H1 (cell line): Measurements from ENCODE around the gene OR51I2. TPM values are rescaled to one million over a fixed set of nuclear protein-coding genes. Genes with fewer than 3 reads are reported as not detected.

Source experiments
- CTCF ChIA-PET: fragments of 300-600 bp; sonication (Branson Sonifier 250); formaldehyde crosslinking; loops from one replicate; lab custom pipeline; 2021; ENCODE audit not compliant: partially characterized antibody; lab: Charles Lee
- POLR2A ChIA-PET: fragments of 300-600 bp; sonication (Branson Sonifier 250); formaldehyde crosslinking; loops from one replicate; lab custom pipeline; 2021; ENCODE audit warnings: inconsistent platforms; ENCODE audit not compliant: partially characterized antibody; lab: Charles Lee
- DNase-seq, 2 experiments: peaks; one replicate each; pipeline versions ENCODE4 v3.0.0 to v3.0.0-alpha.2; 2010 to 2022; ENCODE audit warnings: low spot score in 2 of 2, low read depth in 1 of 2, mixed read lengths in 1 of 2
- FAIRE-seq: peaks from 2 replicates; lab custom pipeline; 2011; peaks lifted over from hg19 to GRCh38; lab: Jason Lieb, UNC
- H2AFZ ChIP-seq: 2 replicates; pipeline ENCODE4 v1.8.1; 2012; ENCODE audit warnings: low read length, inconsistent platforms
- H2AK5ac ChIP-seq: 2 replicates; pipeline ENCODE4 v1.6.1; 2013; ENCODE audit warnings: low read depth, low read length
- H2BK120ac ChIP-seq: replicated peaks from 2 replicates; pipeline ENCODE3; 2013; ENCODE audit warnings: low read depth, low read length, inconsistent platforms
- H2BK12ac ChIP-seq: 2 replicates; pipeline ENCODE4 v1.6.1; 2013; ENCODE audit warnings: low read depth, low read length
- H2BK15ac ChIP-seq: 2 replicates; pipeline ENCODE4 v1.6.1; 2013; ENCODE audit warnings: low read length
- H2BK20ac ChIP-seq: 2 replicates; pipeline ENCODE4 v1.6.1; 2013; ENCODE audit warnings: low read length
- H2BK5ac ChIP-seq: 2 replicates; pipeline ENCODE4 v1.6.1; 2013; ENCODE audit warnings: low read depth, low read length
- H3K14ac ChIP-seq: 2 replicates; pipeline ENCODE4 v1.6.1; 2013; ENCODE audit warnings: inconsistent platforms; ENCODE audit not compliant: insufficient read length
- H3K18ac ChIP-seq: 2 replicates; pipeline ENCODE4 v1.6.1; 2013; ENCODE audit warnings: low read length; ENCODE audit errors: extremely low read depth
- H3K23ac ChIP-seq: 2 replicates; pipeline ENCODE4 v1.6.1; 2013; ENCODE audit warnings: inconsistent platforms; ENCODE audit not compliant: insufficient read length
- H3K23me2 ChIP-seq: 2 replicates; pipeline ENCODE4 v1.6.1; 2013; ENCODE audit warnings: low read depth, low read length
- H3K27ac ChIP-seq: 2 replicates; pipeline ENCODE4 v1.6.1; 2011; ENCODE audit warnings: low read depth, low read length, inconsistent platforms
- H3K27me3 ChIP-seq, 4 experiments: replicated peaks in 1 of 4; 1 replicate in 1 of 4; 2 replicates in 3 of 4; pipeline versions ENCODE4 v1.6.1 to v1.8.1; 2011 to 2013; ENCODE audit warnings: low read length in 3 of 4, mild to moderate bottlenecking in 3 of 4, inconsistent platforms in 2 of 4, mixed read lengths in 2 of 4, moderate library complexity in 1 of 4; ENCODE audit not compliant: control insufficient read depth in 3 of 4, insufficient read depth in 3 of 4; ENCODE audit errors: extremely low read depth in 1 of 4
- H3K36me3 ChIP-seq, 4 experiments: 2 replicates each; pipeline versions ENCODE4 v1.6.1 to v1.8.1; 2011 to 2013; ENCODE audit warnings: mild to moderate bottlenecking in 4 of 4, low read length in 3 of 4, moderate library complexity in 2 of 4, control low read depth in 1 of 4, inconsistent platforms in 1 of 4; ENCODE audit not compliant: insufficient read depth in 4 of 4, control insufficient read depth in 2 of 4
- H3K4ac ChIP-seq: replicated peaks from 2 replicates; pipeline ENCODE3; 2013; ENCODE audit warnings: low read length, low read depth, mixed read lengths, inconsistent platforms; ENCODE audit not compliant: insufficient read length
- H3K4me1 ChIP-seq, 4 experiments: replicated peaks in 1 of 4; 1 replicate in 1 of 4; 2 replicates in 3 of 4; pipeline versions ENCODE4 v1.6.1 to v1.8.1; 2011 to 2013; ENCODE audit warnings: low read length in 3 of 4, inconsistent platforms in 2 of 4, mixed read lengths in 1 of 4; ENCODE audit not compliant: insufficient read depth in 4 of 4, control insufficient read depth in 3 of 4
- H3K4me2 ChIP-seq, 2 experiments: 2 replicates each; pipeline versions ENCODE4 v1.6.1 to v1.8.1; 2011 to 2013; ENCODE audit warnings: low read depth in 2 of 2, low read length in 2 of 2, control low read depth in 1 of 2, inconsistent platforms in 1 of 2, mild to moderate bottlenecking in 1 of 2; ENCODE audit not compliant: insufficient read depth in 1 of 2
- H3K4me3 ChIP-seq, 4 experiments: fragments of 200-600, 300-600 bp in 1 of 4; sonication (generic), shearing (Covaris generic), sonication (Bioruptor Twin) in 1 of 4; 2 replicates each; pipeline versions ENCODE4 v1.5.1 to v1.8.1; 2011 to 2016; ENCODE audit warnings: low read length in 4 of 4, low read depth in 3 of 4, control low read depth in 2 of 4, inconsistent platforms in 2 of 4, mild to moderate bottlenecking in 2 of 4, mixed read lengths in 1 of 4, moderate library complexity in 1 of 4; ENCODE audit not compliant: insufficient read depth in 2 of 4; ENCODE audit errors: extremely low read depth in 1 of 4
- H3K56ac ChIP-seq: replicated peaks from 2 replicates; pipeline ENCODE3; 2013; ENCODE audit warnings: low read depth, mild to moderate bottlenecking, mixed read lengths, low read length, inconsistent platforms; ENCODE audit not compliant: insufficient read length
- H3K79me1 ChIP-seq: 2 replicates; pipeline ENCODE4 v1.6.1; 2013; ENCODE audit warnings: low read depth, low read length, control low read depth
- H3K79me2 ChIP-seq, 2 experiments: 2 replicates each; pipeline versions ENCODE4 v1.6.1 to v1.8.1; 2012 to 2013; ENCODE audit warnings: low read length in 2 of 2, mild to moderate bottlenecking in 2 of 2, inconsistent platforms in 1 of 2; ENCODE audit not compliant: insufficient read depth in 2 of 2, control insufficient read depth in 1 of 2
- H3K9ac ChIP-seq, 4 experiments: replicated peaks in 1 of 4; 1 replicate in 1 of 4; 2 replicates in 3 of 4; pipeline versions ENCODE4 v1.6.1 to v1.8.1; 2011 to 2013; ENCODE audit warnings: low read depth in 3 of 4, low read length in 3 of 4, control low read depth in 2 of 4, mild to moderate bottlenecking in 2 of 4, moderate library complexity in 2 of 4, inconsistent platforms in 1 of 4; ENCODE audit errors: extremely low read depth in 1 of 4
- H3K9me3 ChIP-seq, 2 experiments: 2 replicates each; pipeline versions ENCODE4 v1.6.1 to v1.8.1; 2012 to 2013; ENCODE audit warnings: mild to moderate bottlenecking in 2 of 2, moderate library complexity in 2 of 2, control low read depth in 1 of 2, inconsistent platforms in 1 of 2, low read depth in 1 of 2, low read length in 1 of 2, mixed read lengths in 1 of 2; ENCODE audit not compliant: insufficient read depth in 2 of 2
- H4K20me1 ChIP-seq, 2 experiments: replicated peaks in 1 of 2; 2 replicates each; pipeline versions ENCODE3 to v1.8.1; 2011 to 2013; ENCODE audit warnings: inconsistent platforms in 2 of 2, low read length in 2 of 2, mild to moderate bottlenecking in 1 of 2; ENCODE audit not compliant: insufficient read depth in 2 of 2, control insufficient read depth in 1 of 2
- H4K5ac ChIP-seq: 2 replicates; pipeline ENCODE4 v1.6.1; 2013; ENCODE audit warnings: low read length, low read depth, mixed read lengths, inconsistent platforms; ENCODE audit not compliant: insufficient read length
- H4K8ac ChIP-seq: 2 replicates; pipeline ENCODE4 v1.8.0; 2013; ENCODE audit warnings: mild to moderate bottlenecking, moderate library complexity, low read length, inconsistent platforms; ENCODE audit not compliant: insufficient read depth; ENCODE audit errors: extremely low read depth
- H4K91ac ChIP-seq: replicated peaks from 2 replicates; pipeline ENCODE3; 2013; ENCODE audit warnings: low read length, mixed read lengths, inconsistent platforms; ENCODE audit not compliant: insufficient read length
- BCL11A ChIP-seq, 2 experiments: IDR thresholded peaks; one replicate each; pipeline ENCODE4 v1.6.1; 2011; ENCODE audit warnings: low read depth in 2 of 2, low read length in 2 of 2, mild to moderate bottlenecking in 2 of 2
- PHF8 ChIP-seq: fragments of 200-600 bp; sonication (generic); conservative IDR thresholded peaks from 2 replicates; pipeline ENCODE4 v1.7.1; 2012; ENCODE audit warnings: low read depth, mild to moderate bottlenecking, inconsistent platforms, low read length, moderate library complexity
- POLR2AphosphoS5 ChIP-seq: IDR thresholded peaks from 2 replicates; pipeline ENCODE4 v1.6.1; 2011; ENCODE audit warnings: low read depth, low read length
- WGBS, 2 experiments: shearing (Covaris generic) in 1 of 2; methylation state at CpG; one replicate each; pipeline versions ENCODE4 v1.1.6 to v1.1.7; 2013 to 2015; ENCODE audit warnings: low lambda C conversion rate in 2 of 2, mixed read lengths in 2 of 2, inconsistent platforms in 1 of 2, low coverage in 1 of 2, missing lambda C conversion rate in 1 of 2; ENCODE audit not compliant: insufficient replicate concordance in 2 of 2, insufficient coverage in 1 of 2, insufficient read length in 1 of 2; ENCODE audit errors: extremely low coverage in 1 of 2, missing lambda C conversion rate in 1 of 2; 5-methylcytosine and 5-hydroxymethylcytosine counted together
- polyA plus RNA-seq, 7 experiments: library from polyadenylated mRNA; depleted of rRNA in 3 of 7; stranded (reverse) in 5 of 7; unstranded in 2 of 7; fragments of >200 nt in 5 of 7; fragments of 200-250 nt in 2 of 7; gene quantifications; 1 replicate in 5 of 7; 2 replicates in 1 of 7; 4 replicates in 1 of 7; pipeline versions ENCODE4 v1.2.1 to v1.2.3, GENCODE V29; 2011 to 2013; ENCODE audit warnings: missing spikeins in 2 of 7, mixed read lengths in 2 of 7
- total RNA-seq: library from RNA; stranded (reverse); fragmentation: NEBNext Ultra II Directional; extraction: Animal tissue kit (Norgen Biotek cat#: 25700); gene quantifications from 2 replicates; pipeline ENCODE4 v1.2.1, GENCODE V29; 2021

Gene OR51I2
- total and polyA plus RNA-seq, 2 of the 8 experiments (the other 6 are each of a cell fraction or from before 2014, with no cell fraction given) = not detected

DNA sequence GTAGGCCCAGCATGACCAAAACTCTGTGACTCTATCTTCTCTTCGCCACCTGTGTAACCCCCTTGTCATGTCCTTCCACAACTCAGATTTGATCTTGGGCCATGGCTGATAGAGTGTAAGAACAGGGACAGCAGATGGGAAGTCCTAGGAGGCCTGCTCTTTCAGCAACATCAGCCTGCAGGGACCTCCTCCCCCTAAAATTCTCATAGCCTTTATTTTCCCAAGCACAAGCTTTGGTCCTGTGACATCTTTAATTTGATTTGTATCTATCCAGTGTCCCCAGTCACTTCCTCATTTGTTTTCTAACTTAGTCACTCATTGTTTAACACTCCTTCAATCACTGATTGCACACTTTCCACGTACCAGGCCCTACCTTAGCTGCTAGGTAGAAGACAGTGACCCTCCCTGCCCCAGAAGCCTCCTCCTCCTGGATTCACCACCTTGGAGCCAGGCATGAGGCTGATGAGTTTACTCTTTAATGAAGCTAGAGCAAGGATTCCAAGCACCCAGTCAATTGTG, 55.3 kb downstream of the OR51I2 start:
- Histone ChIP-seq H2BK20ac (no peak overlapping the region), H3K27ac (no peak overlapping the region), H2AFZ (no peak overlapping the region), H3K23me2 (no peaks in the 10 kb centered on the region), H2BK5ac (no peak overlapping the region), H4K5ac (no peak overlapping the region), H3K9ac (no peak overlapping the region), H3K79me2 (no peaks in the 10 kb centered on the region), H3K18ac (no peak overlapping the region), H3K4me1 (no peaks in the 10 kb centered on the region), H3K56ac (no peak overlapping the region), H3K23ac (no peak overlapping the region), H3K36me3 (no peaks in the 10 kb centered on the region), H3K79me1 (no peaks in the 10 kb centered on the region), H3K4ac (no peak overlapping the region), H3K27me3 (no peaks in the 10 kb centered on the region), H2BK12ac (no peak overlapping the region), H2BK15ac (no peak overlapping the region), H4K20me1 (no peaks in the 10 kb centered on the region), H2AK5ac (no peak overlapping the region), H2BK120ac (no peak overlapping the region), H3K4me3 (no peak overlapping the region), H3K9me3 (no peaks in the 10 kb centered on the region), H4K91ac (no peak overlapping the region), H4K8ac (no peak overlapping the region), H3K4me2 (no peak overlapping the region), H3K14ac (no peak overlapping the region)
- 94% methylated on average over 2 of the region's 2 CpGs; no CpG with 5 or more reads in 1 of the 2 experiments for WGBS, 2 experiments
- POLR2A ChIA-PET = no interaction called here
- DNase-seq = no peak
- FAIRE-seq = no peak
- CTCF ChIA-PET = no interaction called here
- TF ChIP-seq PHF8 (no peak), POLR2AphosphoS5 (no peak), BCL11A (IDR thresholded peaks at IDR 0.05; ENCODE audit: low read depth in 2 of 2, low read length in 2 of 2) (no peak)
